Peyer's patch (tissue), 4 donors: ENCODE data around the gene TMEM109.

ENCODE experiments used
- POLR2A ChIP-seq, 2 donors: fragments of 450-650 bp; IDR thresholded peaks; one replicate each; pipeline ENCODE4 v1.5.1; 2017; ENCODE audit warnings: antibody characterized with exemption in 2 of 2, mild to moderate bottlenecking in 2 of 2, moderate library complexity in 2 of 2
- TF ChIP-seq, protein P1 (sequence below), 6 experiments: fragments of 450-650 bp in 4 of 6; fragments of 200-600 bp in 2 of 6; sonication (generic) in 1 of 6; IDR thresholded peaks; one replicate each; pipeline ENCODE4 v1.5.1; 2017 to 2019; ENCODE audit warnings: antibody characterized with exemption in 6 of 6, mild to moderate bottlenecking in 3 of 6, moderate library complexity in 1 of 6

DNA sequence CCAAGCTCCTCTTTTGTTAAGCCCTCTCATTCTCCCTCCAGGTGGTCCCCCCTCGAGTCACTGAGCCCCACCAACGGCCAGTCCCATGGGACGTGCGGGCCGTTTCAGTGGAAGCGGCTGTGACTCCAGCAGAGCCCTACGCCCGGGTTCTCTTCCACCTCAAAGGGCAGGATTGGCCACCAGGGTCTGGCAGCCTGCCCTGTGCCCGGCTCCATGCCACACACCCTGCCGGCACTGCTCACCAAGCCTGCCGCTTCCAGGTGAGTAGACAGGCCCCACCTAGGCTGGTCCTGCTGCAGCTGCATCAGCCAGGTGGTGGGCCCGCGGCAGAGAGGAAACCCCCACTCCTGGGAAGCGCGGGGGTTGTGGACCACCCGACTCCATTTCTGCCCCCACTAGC lies 13.6 kb downstream of the TMEM109 start:
- TF ChIP-seq POLR2A (IDR thresholded peaks at IDR 0.05), result no peak
- TF ChIP-seq, protein P1, sequence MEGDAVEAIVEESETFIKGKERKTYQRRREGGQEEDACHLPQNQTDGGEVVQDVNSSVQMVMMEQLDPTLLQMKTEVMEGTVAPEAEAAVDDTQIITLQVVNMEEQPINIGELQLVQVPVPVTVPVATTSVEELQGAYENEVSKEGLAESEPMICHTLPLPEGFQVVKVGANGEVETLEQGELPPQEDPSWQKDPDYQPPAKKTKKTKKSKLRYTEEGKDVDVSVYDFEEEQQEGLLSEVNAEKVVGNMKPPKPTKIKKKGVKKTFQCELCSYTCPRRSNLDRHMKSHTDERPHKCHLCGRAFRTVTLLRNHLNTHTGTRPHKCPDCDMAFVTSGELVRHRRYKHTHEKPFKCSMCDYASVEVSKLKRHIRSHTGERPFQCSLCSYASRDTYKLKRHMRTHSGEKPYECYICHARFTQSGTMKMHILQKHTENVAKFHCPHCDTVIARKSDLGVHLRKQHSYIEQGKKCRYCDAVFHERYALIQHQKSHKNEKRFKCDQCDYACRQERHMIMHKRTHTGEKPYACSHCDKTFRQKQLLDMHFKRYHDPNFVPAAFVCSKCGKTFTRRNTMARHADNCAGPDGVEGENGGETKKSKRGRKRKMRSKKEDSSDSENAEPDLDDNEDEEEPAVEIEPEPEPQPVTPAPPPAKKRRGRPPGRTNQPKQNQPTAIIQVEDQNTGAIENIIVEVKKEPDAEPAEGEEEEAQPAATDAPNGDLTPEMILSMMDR (IDR thresholded peaks at IDR 0.05), result no peak
